MCF 10A (cell line): ENCODE data around the gene RERG. TPM values are rescaled to one million over a fixed set of nuclear protein-coding genes. Genes with fewer than 3 reads are reported as not detected.
A peak's percentile ranks its signal among the peaks of the same experiment; 100 is the strongest.
"Not testable (repeated sequence)": the region's sequence is repeated elsewhere in the genome, so short reads cannot be mapped to it uniquely, and the experiment has no call there.

Experiments
- BruUV-seq: library from RNA; stranded (reverse); fragments of 400-500 nt; replicated peaks from 2 replicates; lab custom pipeline; 2021; lab: Mats Ljungman, UMichigan
- CTCF ChIA-PET: fragments of 300-600 bp; sonication (Branson Sonifier 250); formaldehyde crosslinking; extraction: SDS; loops from one replicate; lab custom pipeline; 2021; ENCODE audit warnings: antibody characterized with exemption, inconsistent platforms; lab: Yijun Ruan, JAX
- POLR2A ChIA-PET: fragments of 300-600, 350-650 bp; sonication (Branson Sonifier 250); formaldehyde crosslinking; extraction: SDS; loops from one replicate; lab custom pipeline; 2020; ENCODE audit warnings: antibody characterized with exemption, inconsistent platforms; lab: Yijun Ruan, JAX
- DNase-seq: peaks from one replicate; pipeline ENCODE4 v3.0.0-alpha.2; 2018; ENCODE audit not compliant: unreplicated experiment
- H3K27ac Mint-ChIP-seq: one replicate; pipeline ENCODE4 v1.8.0; 2022; ENCODE audit warnings: mild to moderate bottlenecking, low read depth, mixed read lengths; ENCODE audit not compliant: unreplicated experiment
- H3K27me3 Mint-ChIP-seq: one replicate; pipeline ENCODE4 v1.8.0; 2022; ENCODE audit warnings: mixed read lengths; ENCODE audit not compliant: insufficient read depth, unreplicated experiment
- H3K36me3 Mint-ChIP-seq: one replicate; pipeline ENCODE4 v1.8.0; 2022; ENCODE audit warnings: mild to moderate bottlenecking, moderate library complexity, mixed read lengths; ENCODE audit not compliant: insufficient read depth, unreplicated experiment
- H3K4me1 Mint-ChIP-seq: one replicate; pipeline ENCODE4 v1.8.0; 2022; ENCODE audit warnings: mixed read lengths; ENCODE audit not compliant: insufficient read depth, unreplicated experiment
- H3K4me3 Mint-ChIP-seq: one replicate; pipeline ENCODE4 v1.8.0; 2022; ENCODE audit warnings: mild to moderate bottlenecking, moderate library complexity, mixed read lengths; ENCODE audit not compliant: unreplicated experiment
- H3K9me3 Mint-ChIP-seq: one replicate; pipeline ENCODE4 v1.8.0; 2022; ENCODE audit warnings: mixed read lengths; ENCODE audit not compliant: unreplicated experiment
- intact Hi-C: fragments of 100-400 bp; cut with micrococcal nuclease; formaldehyde crosslinking; loops from 2 replicates; pipeline ENCODE4 v1.14.1; 2022
- total RNA-seq: library from RNA; stranded (reverse); gene quantifications from 2 replicates; pipeline ENCODE4 v1.2.3, GENCODE V29; 2022
- TF ChIP-seq, protein P1 (sequence below): fragments of 200-600 bp; IDR thresholded peaks from one replicate; pipeline ENCODE4 v1.8.0; 2022; ENCODE audit warnings: antibody characterized with exemption, mild to moderate bottlenecking; ENCODE audit not compliant: unreplicated experiment

The RERG gene
- total RNA-seq, 1 experiment from 2014 or later, result 16.5 TPM

DNA sequence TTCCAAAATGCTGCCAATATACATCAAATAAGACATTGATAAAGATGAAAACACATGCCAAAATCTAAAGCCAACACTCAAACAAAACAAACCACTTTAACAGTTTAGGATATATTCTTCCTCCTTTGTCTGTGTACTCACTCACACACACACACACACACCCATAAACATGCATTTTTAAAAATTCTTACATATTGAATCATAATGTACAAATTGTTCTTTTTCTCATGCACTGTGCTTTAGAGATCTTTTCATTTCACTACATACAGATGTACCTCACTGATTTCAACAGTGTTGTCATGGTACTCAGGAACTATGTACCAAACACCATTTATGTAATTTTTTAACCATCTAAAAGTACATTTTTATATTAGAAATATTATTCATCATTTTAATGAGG is 9.5 kb upstream of the RERG start:
- ChIA-PET POLR2A (interaction anchor here (0.5 to 1.8 kb wide), 9 partner anchors 10 to 254 kb away, joined by 3 to 5 read pairs (median 3); no protein-coding TSS in a partner anchor), CTCF (interaction anchor here (1.0 to 9.9 kb wide), 9 partner anchors 10 to 353 kb away, joined by 3 to 109 read pairs (median 7); partner anchors contain the start of gene RERG)
- Mint-ChIP-seq H3K27me3 (no peaks in the 10 kb centered on the region), H3K4me1 (peaks cover 35% of the 10 kb centered on the region), H3K4me3 (no peak overlapping the region), H3K9me3 (no peaks in the 10 kb centered on the region), H3K27ac (peak overlapping the region; percentile 83), H3K36me3 (no peaks in the 10 kb centered on the region)
- intact Hi-C loops, result loop anchor here (2.0 kb wide), 1 partner anchor 26 kb away; no protein-coding TSS in a partner anchor
- no TSS peak for BruUV-seq
- peak; percentile 41 for DNase-seq
- TF ChIP-seq, protein P1, sequence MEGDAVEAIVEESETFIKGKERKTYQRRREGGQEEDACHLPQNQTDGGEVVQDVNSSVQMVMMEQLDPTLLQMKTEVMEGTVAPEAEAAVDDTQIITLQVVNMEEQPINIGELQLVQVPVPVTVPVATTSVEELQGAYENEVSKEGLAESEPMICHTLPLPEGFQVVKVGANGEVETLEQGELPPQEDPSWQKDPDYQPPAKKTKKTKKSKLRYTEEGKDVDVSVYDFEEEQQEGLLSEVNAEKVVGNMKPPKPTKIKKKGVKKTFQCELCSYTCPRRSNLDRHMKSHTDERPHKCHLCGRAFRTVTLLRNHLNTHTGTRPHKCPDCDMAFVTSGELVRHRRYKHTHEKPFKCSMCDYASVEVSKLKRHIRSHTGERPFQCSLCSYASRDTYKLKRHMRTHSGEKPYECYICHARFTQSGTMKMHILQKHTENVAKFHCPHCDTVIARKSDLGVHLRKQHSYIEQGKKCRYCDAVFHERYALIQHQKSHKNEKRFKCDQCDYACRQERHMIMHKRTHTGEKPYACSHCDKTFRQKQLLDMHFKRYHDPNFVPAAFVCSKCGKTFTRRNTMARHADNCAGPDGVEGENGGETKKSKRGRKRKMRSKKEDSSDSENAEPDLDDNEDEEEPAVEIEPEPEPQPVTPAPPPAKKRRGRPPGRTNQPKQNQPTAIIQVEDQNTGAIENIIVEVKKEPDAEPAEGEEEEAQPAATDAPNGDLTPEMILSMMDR, result no peak

DNA sequence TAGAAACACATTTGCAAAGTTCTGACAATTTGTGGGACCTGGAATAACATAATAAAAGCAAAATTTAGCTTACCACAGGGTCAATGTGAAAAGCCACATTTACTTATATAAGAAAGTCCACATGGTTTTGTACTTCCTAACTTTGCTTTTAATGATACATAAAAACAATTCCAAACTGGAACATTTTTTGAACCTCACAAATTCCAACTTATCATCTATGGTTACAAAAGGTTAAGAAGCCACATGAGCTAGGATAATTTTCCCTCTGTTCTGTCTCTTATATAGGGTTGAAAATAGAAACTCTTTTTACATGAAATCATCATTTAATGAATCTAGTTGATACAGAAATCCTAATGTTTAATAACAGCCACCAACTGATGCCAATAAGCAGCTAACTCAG is 8.9 kb upstream of the RERG start:
- CTCF ChIA-PET, result interaction anchor here (0.6 to 9.9 kb wide), 13 partner anchors 9 to 354 kb away, joined by 3 to 109 read pairs (median 6); partner anchors contain the start of gene RERG
- H3K27me3 Mint-ChIP-seq, result no peaks in the 10 kb centered on the region
- POLR2A ChIA-PET, result interaction anchor here (0.5 to 1.8 kb wide), 6 partner anchors 11 to 254 kb away, joined by 3 to 5 read pairs (median 3); no protein-coding TSS in a partner anchor
- intact Hi-C loops, result loop anchor here (2.0 kb wide), 1 partner anchor 27 kb away; no protein-coding TSS in a partner anchor
- H3K4me3 Mint-ChIP-seq, result no peak overlapping the region
- no peaks in the 10 kb centered on the region for H3K9me3 Mint-ChIP-seq
- BruUV-seq, result TSS peak; percentile 48
- DNase-seq, result no peak
- H3K27ac Mint-ChIP-seq, result peak overlapping the region; percentile 83
- H3K36me3 Mint-ChIP-seq, result no peaks in the 10 kb centered on the region
- TF ChIP-seq, protein P1, result no peak
- peaks cover 41% of the 10 kb centered on the region for H3K4me1 Mint-ChIP-seq

DNA sequence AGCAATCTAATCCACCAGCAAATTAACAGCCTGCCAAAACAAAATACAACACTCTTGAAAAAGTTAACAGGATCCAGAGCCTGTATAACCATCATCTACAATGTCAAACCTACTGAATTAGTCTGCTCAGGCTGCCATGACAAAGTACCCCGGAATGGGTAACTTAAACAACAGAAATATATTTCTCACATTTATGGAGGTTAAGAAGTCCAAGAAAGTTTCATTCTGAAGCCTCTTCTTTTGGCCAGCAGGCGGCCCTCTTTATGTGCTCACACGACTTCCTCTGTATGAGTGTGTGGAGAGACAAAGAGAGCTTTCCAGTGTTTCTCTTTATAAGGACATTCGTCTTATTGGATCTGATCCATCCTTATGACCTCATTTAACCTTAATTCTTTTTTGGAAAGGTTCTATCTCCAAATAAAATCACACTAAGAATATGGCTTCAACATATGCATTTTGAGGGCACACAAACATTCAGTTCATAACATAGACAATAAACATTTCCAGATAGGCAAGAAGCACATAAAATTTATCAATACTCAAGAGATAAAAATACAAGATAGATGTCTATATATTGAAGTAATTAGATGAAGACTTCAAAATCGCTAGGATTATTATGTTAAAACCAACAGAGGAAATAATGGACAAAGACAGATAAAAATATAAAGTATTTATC is 5.9 kb upstream of the RERG start:
- H3K4me3 Mint-ChIP-seq, result no peak overlapping the region
- ChIA-PET CTCF (interaction anchor here (0.5 to 9.9 kb wide), 23 partner anchors 9 to 417 kb away, joined by 3 to 109 read pairs (median 5); no protein-coding TSS in a partner anchor), POLR2A (interaction anchor here (0.6 to 1.5 kb wide), 5 partner anchors 32 to 296 kb away, joined by 3 to 5 read pairs (median 4); no protein-coding TSS in a partner anchor)
- TSS peak; percentile 45 for BruUV-seq
- peaks cover 49% of the 10 kb centered on the region for H3K4me1 Mint-ChIP-seq
- TF ChIP-seq, protein P1, result peak; percentile 59
- intact Hi-C loops, result loop anchor here (1.0 to 2.0 kb wide), 3 partner anchors 42 to 358 kb away; no protein-coding TSS in a partner anchor
- peak; percentile 87 for DNase-seq
- H3K36me3 Mint-ChIP-seq, result no peaks in the 10 kb centered on the region
- peak overlapping the region; percentile 59 for H3K27ac Mint-ChIP-seq
- no peaks in the 10 kb centered on the region for H3K9me3 Mint-ChIP-seq
- no peaks in the 10 kb centered on the region for H3K27me3 Mint-ChIP-seq

DNA sequence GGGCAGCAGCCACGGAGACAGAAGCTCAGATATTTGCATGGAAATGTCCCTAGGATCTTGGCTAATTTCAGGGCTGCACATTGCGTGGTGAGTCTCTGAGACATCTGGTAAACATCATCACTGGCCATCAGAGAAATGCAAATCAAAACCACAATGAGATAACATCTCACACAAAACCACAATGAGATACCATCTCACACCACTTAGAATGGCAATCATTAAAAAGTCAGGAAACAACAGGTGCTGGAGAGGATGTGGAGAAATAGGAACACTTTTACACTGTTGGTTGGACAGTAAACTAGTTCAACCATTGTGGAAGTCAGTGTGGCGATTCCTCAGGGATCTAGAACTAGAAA is 4.6 kb upstream of the RERG start:
- ChIA-PET CTCF (interaction anchor here (0.8 to 9.9 kb wide), 9 partner anchors 40 to 468 kb away, joined by 3 to 109 read pairs (median 7); no protein-coding TSS in a partner anchor), POLR2A (interaction anchor here (1.0 kb wide), 1 partner anchor 9 kb away, joined by 3 read pairs; no protein-coding TSS in a partner anchor)
- H3K4me1 Mint-ChIP-seq, result peaks cover 44% of the 10 kb centered on the region
- not testable (repeated sequence) for H3K36me3 Mint-ChIP-seq, H3K9me3 Mint-ChIP-seq, DNase-seq, BruUV-seq, H3K27me3 Mint-ChIP-seq
- peak overlapping the region; percentile 59 for H3K27ac Mint-ChIP-seq
- H3K4me3 Mint-ChIP-seq, result peak overlapping the region; percentile 1
- intact Hi-C loops, result loop anchor here (2.0 kb wide), 1 partner anchor 359 kb away; no protein-coding TSS in a partner anchor
